HepG2 (cell line): Measurements from ENCODE around the gene CREBBP. TPM values are rescaled to one million over a fixed set of nuclear protein-coding genes. Genes with fewer than 3 reads are reported as not detected.

ENCODE experiments used
- ADNP ChIP-seq: sonication (generic); formaldehyde crosslinking; IDR thresholded peaks from 2 replicates; pipeline ENCODE4 v1.4.0; 2020; ENCODE audit warnings: missing genetic modification reagents
- THAP9 ChIP-seq: sonication (generic); formaldehyde crosslinking; IDR thresholded peaks from 2 replicates; pipeline ENCODE4; 2020; ENCODE audit warnings: missing genetic modification reagents, mild to moderate bottlenecking, borderline replicate concordance
- ZBTB4 ChIP-seq: sonication (generic); formaldehyde crosslinking; IDR thresholded peaks from 2 replicates; pipeline ENCODE4 v1.4.0; 2020; ENCODE audit warnings: missing genetic modification reagents, mild to moderate bottlenecking, borderline replicate concordance
- ZMYM2 ChIP-seq: sonication (generic); formaldehyde crosslinking; IDR thresholded peaks from 2 replicates; pipeline ENCODE4 v1.8.0; 2022; ENCODE audit warnings: mild to moderate bottlenecking, missing genetic modification reagents
- ZNF281 ChIP-seq: sonication (generic); formaldehyde crosslinking; IDR thresholded peaks from 2 replicates; pipeline ENCODE4 v1.4.0; 2020; ENCODE audit warnings: missing genetic modification reagents, borderline replicate concordance
- ZNF331 ChIP-seq: sonication (generic); formaldehyde crosslinking; IDR thresholded peaks from 2 replicates; pipeline ENCODE4 v1.4.0; 2020; ENCODE audit warnings: missing genetic modification reagents
- polyA plus RNA-seq, 8 experiments: library from polyadenylated mRNA; depleted of rRNA in 3 of 8; stranded (reverse) in 7 of 8; unstranded in 1 of 8; fragments of >200 nt; fragmentation: Illumina TruSeq in 4 of 8; extraction: Trizol in 4 of 8; gene quantifications; 2 replicates each; pipeline versions ENCODE4 v1.2.1 to v1.2.3, GENCODE V29; 2011 to 2016; ENCODE audit warnings: low read depth in 4 of 8, missing spikeins in 1 of 8, mixed read lengths in 1 of 8; ENCODE audit not compliant: insufficient read depth in 1 of 8
- total RNA-seq, 5 experiments: library from RNA; depleted of rRNA; stranded (reverse); fragments of >200 nt; fragmentation: Illumina TruSeq; extraction: Trizol; gene quantifications; 2 replicates each; pipeline ENCODE4 v1.2.3, GENCODE V29; 2016; ENCODE audit warnings: low read depth in 1 of 5

The CREBBP gene
- total and polyA plus RNA-seq, 2 of the 13 experiments (the other 11 are each of a cell fraction or from before 2014, with no cell fraction given), result 5.3 to 10.4 TPM

- TF ChIP-seq ZNF281 (CRISPR knock-in tag) (no peak), ZNF331 (CRISPR knock-in tag) (no peak), ZMYM2 (CRISPR knock-in tag) (no peak), THAP9 (CRISPR knock-in tag) (no peak), ADNP (CRISPR knock-in tag) (no peak), ZBTB4 (CRISPR knock-in tag) (no peak)
Observed at GRCh38 chr16:3745751-3746355, 134.7 kb downstream of the CREBBP start (continued).
